ENCODE results near the gene LRRC75A.

Gene LRRC75A

DNA sequence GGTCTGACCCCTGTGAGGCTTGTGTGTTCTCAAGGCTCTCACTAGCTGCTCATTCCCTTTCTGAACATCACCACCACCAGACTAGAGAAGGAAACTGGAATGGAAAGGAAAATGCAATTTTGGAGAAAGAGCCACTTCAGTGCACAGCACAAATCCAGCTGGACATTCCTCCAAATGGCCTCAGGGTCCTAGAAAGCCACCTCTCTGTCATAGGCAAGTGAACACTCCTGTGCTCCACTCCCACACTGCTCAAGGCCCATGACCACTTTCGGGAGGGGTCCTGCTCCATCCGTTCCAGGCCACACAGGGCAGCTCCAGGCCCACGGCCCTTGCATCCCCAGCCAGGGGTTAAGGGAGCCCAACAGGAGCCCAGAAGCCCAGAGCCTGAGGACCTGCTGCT is 2.6 kb downstream of the LRRC75A start:
- no peak overlapping the region for H3K4ac ChIP-seq (ENCODE audit: low read depth, low read length)
- no peak overlapping the region for H3K27ac ChIP-seq (ENCODE audit: low read depth, low read length)
- H3K9ac ChIP-seq (ENCODE audit: low read length): no peak overlapping the region
- no peak overlapping the region for H2AFZ ChIP-seq (ENCODE audit: insufficient read depth, low read length, poor library complexity)
- H3K23ac ChIP-seq (ENCODE audit: low read length): no peak overlapping the region
- no peak overlapping the region for H3K4me3 ChIP-seq (ENCODE audit: low read depth, low read length)
- H3K4me2 ChIP-seq (ENCODE audit: low read length): no peak overlapping the region
- no peaks in the 10 kb centered on the region for H3K79me2 ChIP-seq (ENCODE audit: control insufficient read depth, insufficient read depth, low read length, poor library complexity)
- WGBS (ENCODE audit: extremely low coverage, insufficient coverage, insufficient read length): no CpG with 5 or more reads among the region's 3 CpGs
- no peak overlapping the region for H4K91ac ChIP-seq (ENCODE audit: low read depth, low read length)
- H2BK5ac ChIP-seq (ENCODE audit: low read depth, low read length, poor library complexity): no peak overlapping the region
- H3K27me3 ChIP-seq (ENCODE audit: insufficient read depth, low read length): peaks cover 23% of the 10 kb centered on the region
- H3K36me3 ChIP-seq (ENCODE audit: control insufficient read depth in 1 of 2, insufficient read depth in 2 of 2, low read length in 2 of 2): no peaks in the 10 kb centered on the region
- no peaks in the 10 kb centered on the region for H3K9me3 ChIP-seq (ENCODE audit: insufficient read depth, low read depth, low read length)
- DNase-seq: no peak
- H2AK5ac ChIP-seq (ENCODE audit: low read length): no peak overlapping the region
- no peak overlapping the region for H4K12ac ChIP-seq (ENCODE audit: low read depth, low read length)
- peaks cover 0 to 7% of the 10 kb centered on the region in 2 experiments for H3K4me1 ChIP-seq (ENCODE audit: control insufficient read depth in 1 of 2, insufficient read depth in 2 of 2, low read length in 2 of 2)
- H2BK12ac ChIP-seq (ENCODE audit: low read length): no peak overlapping the region
- no peak overlapping the region for H3K14ac ChIP-seq (ENCODE audit: low read length)
- H2BK120ac ChIP-seq (ENCODE audit: insufficient read depth, low read length, poor library complexity): no peak overlapping the region
- H3K79me1 ChIP-seq (ENCODE audit: low read length): no peaks in the 10 kb centered on the region
- H3K18ac ChIP-seq (ENCODE audit: low read length): no peak overlapping the region
- no peak overlapping the region for H4K8ac ChIP-seq (ENCODE audit: low read depth, low read length)

DNA sequence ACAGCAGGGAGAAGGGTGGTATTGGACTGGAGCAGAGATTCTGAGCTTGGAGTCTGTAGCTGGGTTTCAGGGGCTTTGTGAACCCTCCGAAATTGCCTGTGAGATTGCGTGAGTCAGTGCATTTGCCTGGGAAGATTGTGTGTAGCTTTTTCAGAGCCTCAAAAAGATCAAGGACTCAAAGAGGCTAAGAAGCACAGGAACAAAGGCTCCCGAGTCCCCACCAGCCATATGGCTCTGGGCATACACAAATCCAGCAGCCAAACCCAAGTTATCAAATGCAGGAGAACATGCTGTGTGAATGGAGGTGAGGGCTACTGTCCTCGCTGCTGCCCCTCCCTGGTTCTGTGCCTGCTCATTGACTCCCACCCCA is 3.0 kb downstream of the LRRC75A start:
- Histone ChIP-seq H3K79me1 (ENCODE audit: low read length) (no peaks in the 10 kb centered on the region), H3K9me3 (ENCODE audit: insufficient read depth, low read depth, low read length) (no peaks in the 10 kb centered on the region), H4K12ac (ENCODE audit: low read depth, low read length) (no peak overlapping the region), H3K27me3 (ENCODE audit: insufficient read depth, low read length) (peaks cover 23% of the 10 kb centered on the region), H2BK120ac (ENCODE audit: insufficient read depth, low read length, poor library complexity) (no peak overlapping the region), H3K4me2 (ENCODE audit: low read length) (no peak overlapping the region), H3K4ac (ENCODE audit: low read depth, low read length) (no peak overlapping the region), H3K4me1 (ENCODE audit: control insufficient read depth in 1 of 2, insufficient read depth in 2 of 2, low read length in 2 of 2) (peaks cover 0 to 7% of the 10 kb centered on the region in 2 experiments), H2AK5ac (ENCODE audit: low read length) (no peak overlapping the region), H3K9ac (ENCODE audit: low read length) (no peak overlapping the region), H3K14ac (ENCODE audit: low read length) (no peak overlapping the region), H2AFZ (ENCODE audit: insufficient read depth, low read length, poor library complexity) (no peak overlapping the region), H3K23ac (ENCODE audit: low read length) (no peak overlapping the region), H3K4me3 (ENCODE audit: low read depth, low read length) (no peak overlapping the region), H3K79me2 (ENCODE audit: control insufficient read depth, insufficient read depth, low read length, poor library complexity) (no peaks in the 10 kb centered on the region), H3K27ac (ENCODE audit: low read depth, low read length) (no peak overlapping the region), H4K8ac (ENCODE audit: low read depth, low read length) (no peak overlapping the region), H2BK5ac (ENCODE audit: low read depth, low read length, poor library complexity) (no peak overlapping the region), H3K18ac (ENCODE audit: low read length) (no peak overlapping the region), H4K91ac (ENCODE audit: low read depth, low read length) (no peak overlapping the region), H2BK12ac (ENCODE audit: low read length) (no peak overlapping the region), H3K36me3 (ENCODE audit: control insufficient read depth in 1 of 2, insufficient read depth in 2 of 2, low read length in 2 of 2) (no peaks in the 10 kb centered on the region)
- WGBS (ENCODE audit: extremely low coverage, insufficient coverage, insufficient read length): no CpG with 5 or more reads among the region's 4 CpGs
- no peak for DNase-seq

DNA sequence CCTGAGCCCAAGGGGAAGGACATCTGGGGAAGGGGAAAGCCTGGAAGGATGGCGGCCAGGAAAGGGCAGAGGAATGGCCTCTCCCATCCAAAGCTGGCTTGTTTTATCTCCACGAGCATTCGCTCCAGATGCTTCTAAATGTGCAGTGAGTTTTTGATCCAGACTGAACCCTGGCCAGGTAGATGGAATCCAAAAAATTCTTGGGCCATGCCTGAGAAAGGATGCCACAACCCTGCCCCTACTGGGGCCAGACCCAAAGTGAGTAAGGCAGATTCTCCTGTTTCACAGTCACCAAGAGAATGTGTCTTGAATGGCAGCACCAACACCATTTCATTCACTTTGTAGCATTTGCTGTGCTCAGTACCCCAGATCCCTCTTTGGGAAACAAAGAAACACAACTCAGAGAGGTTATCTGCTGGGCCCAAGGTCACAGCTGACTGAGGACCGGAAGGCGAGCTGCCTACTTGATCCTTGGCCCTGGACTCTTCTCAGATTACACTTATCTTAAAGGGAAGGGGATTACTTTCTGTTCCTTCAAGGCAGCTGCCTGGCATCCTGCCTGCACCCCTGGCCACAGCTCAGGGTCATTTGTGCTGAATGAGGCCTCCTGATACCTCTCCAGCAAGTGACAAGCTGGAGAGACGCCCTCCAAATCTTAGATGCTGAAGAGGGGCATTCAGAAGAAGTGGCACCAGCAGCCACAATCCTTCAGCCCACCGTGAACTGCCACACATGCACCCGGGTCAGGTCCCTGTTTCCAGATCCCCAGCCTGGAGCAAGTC is 3.6 kb downstream of the LRRC75A start:
- no peak overlapping the region for H4K91ac ChIP-seq (ENCODE audit: low read depth, low read length)
- no peak for DNase-seq
- no peak overlapping the region for H2AFZ ChIP-seq (ENCODE audit: insufficient read depth, low read length, poor library complexity)
- H3K4ac ChIP-seq (ENCODE audit: low read depth, low read length): no peak overlapping the region
- no peak overlapping the region for H3K4me3 ChIP-seq (ENCODE audit: low read depth, low read length)
- H3K9ac ChIP-seq (ENCODE audit: low read length): no peak overlapping the region
- H4K12ac ChIP-seq (ENCODE audit: low read depth, low read length): no peak overlapping the region
- H3K9me3 ChIP-seq (ENCODE audit: insufficient read depth, low read depth, low read length): no peaks in the 10 kb centered on the region
- H3K79me2 ChIP-seq (ENCODE audit: control insufficient read depth, insufficient read depth, low read length, poor library complexity): no peaks in the 10 kb centered on the region
- H3K23ac ChIP-seq (ENCODE audit: low read length): no peak overlapping the region
- H3K4me2 ChIP-seq (ENCODE audit: low read length): no peak overlapping the region
- H3K36me3 ChIP-seq (ENCODE audit: control insufficient read depth in 1 of 2, insufficient read depth in 2 of 2, low read length in 2 of 2): no peaks in the 10 kb centered on the region
- no peak overlapping the region for H2BK12ac ChIP-seq (ENCODE audit: low read length)
- H2BK120ac ChIP-seq (ENCODE audit: insufficient read depth, low read length, poor library complexity): no peak overlapping the region
- H2AK5ac ChIP-seq (ENCODE audit: low read length): no peak overlapping the region
- H3K27ac ChIP-seq (ENCODE audit: low read depth, low read length): no peak overlapping the region
- H3K14ac ChIP-seq (ENCODE audit: low read length): no peak overlapping the region
- no peak overlapping the region for H4K8ac ChIP-seq (ENCODE audit: low read depth, low read length)
- WGBS (ENCODE audit: extremely low coverage, insufficient coverage, insufficient read length): no CpG with 5 or more reads among the region's 8 CpGs
- no peaks in the 10 kb centered on the region for H3K79me1 ChIP-seq (ENCODE audit: low read length)
- no peak overlapping the region for H3K18ac ChIP-seq (ENCODE audit: low read length)
- H3K27me3 ChIP-seq (ENCODE audit: insufficient read depth, low read length): peaks cover 23% of the 10 kb centered on the region
- no peak overlapping the region for H2BK5ac ChIP-seq (ENCODE audit: low read depth, low read length, poor library complexity)
- H3K4me1 ChIP-seq (ENCODE audit: control insufficient read depth in 1 of 2, insufficient read depth in 2 of 2, low read length in 2 of 2): peaks cover 0 to 7% of the 10 kb centered on the region in 2 experiments

DNA sequence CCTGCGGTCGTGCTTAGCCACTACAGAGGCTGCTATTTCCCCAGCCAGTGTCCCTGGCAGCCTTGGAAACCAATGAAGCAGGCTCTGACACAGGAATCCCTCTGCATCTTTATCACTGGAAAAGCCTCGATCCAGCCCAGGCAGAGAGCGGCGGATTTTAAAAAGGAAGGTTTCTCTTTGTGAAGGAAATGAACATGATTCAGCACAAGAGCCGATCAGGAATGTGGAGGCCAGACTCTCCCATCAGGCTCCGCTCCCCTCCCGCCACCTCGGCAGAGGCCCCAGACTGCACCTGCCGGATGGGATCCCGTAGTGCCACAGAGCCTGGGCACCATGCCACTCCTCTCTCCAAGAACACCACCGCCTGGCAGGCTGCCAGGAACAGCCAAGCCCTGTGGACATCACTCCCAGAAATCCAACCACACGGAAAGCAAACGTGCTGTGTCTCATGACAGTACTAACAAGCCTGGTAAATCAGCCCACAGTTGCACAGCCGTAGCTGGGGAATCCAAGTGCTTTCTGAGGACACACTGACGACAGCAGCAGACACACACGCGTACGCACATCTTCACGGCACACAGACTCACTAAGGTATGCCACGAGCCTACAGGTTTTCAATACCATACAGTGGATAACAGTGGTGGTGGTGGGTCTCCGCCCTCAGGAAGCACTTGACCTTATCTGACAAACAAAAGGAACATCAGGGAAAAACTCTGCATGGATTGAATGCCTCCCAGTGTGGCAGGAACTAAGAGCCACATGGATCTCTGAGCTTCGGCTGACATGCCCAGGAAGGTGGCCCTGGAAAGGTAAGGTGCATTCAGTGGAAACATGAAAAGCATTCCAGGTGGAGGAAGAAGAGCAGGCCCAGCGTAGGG is 5.4 kb downstream of the LRRC75A start:
- no peak overlapping the region for H2BK12ac ChIP-seq (ENCODE audit: low read length)
- H3K4ac ChIP-seq (ENCODE audit: low read depth, low read length): no peak overlapping the region
- H4K12ac ChIP-seq (ENCODE audit: low read depth, low read length): no peak overlapping the region
- H4K8ac ChIP-seq (ENCODE audit: low read depth, low read length): no peak overlapping the region
- H3K36me3 ChIP-seq (ENCODE audit: control insufficient read depth in 1 of 2, insufficient read depth in 2 of 2, low read length in 2 of 2): no peaks in the 10 kb centered on the region
- H2AFZ ChIP-seq (ENCODE audit: insufficient read depth, low read length, poor library complexity): no peak overlapping the region
- no peak overlapping the region for H3K4me3 ChIP-seq (ENCODE audit: low read depth, low read length)
- H3K79me2 ChIP-seq (ENCODE audit: control insufficient read depth, insufficient read depth, low read length, poor library complexity): no peaks in the 10 kb centered on the region
- H3K27me3 ChIP-seq (ENCODE audit: insufficient read depth, low read length): peaks cover 16% of the 10 kb centered on the region
- H3K79me1 ChIP-seq (ENCODE audit: low read length): no peaks in the 10 kb centered on the region
- WGBS (ENCODE audit: extremely low coverage, insufficient coverage, insufficient read length): no CpG with 5 or more reads among the region's 24 CpGs
- H3K9ac ChIP-seq (ENCODE audit: low read length): no peak overlapping the region
- no peak overlapping the region for H2AK5ac ChIP-seq (ENCODE audit: low read length)
- no peak overlapping the region for H3K23ac ChIP-seq (ENCODE audit: low read length)
- H3K27ac ChIP-seq (ENCODE audit: low read depth, low read length): no peak overlapping the region
- H3K14ac ChIP-seq (ENCODE audit: low read length): no peak overlapping the region
- DNase-seq: no peak
- H3K9me3 ChIP-seq (ENCODE audit: insufficient read depth, low read depth, low read length): no peaks in the 10 kb centered on the region
- H3K18ac ChIP-seq (ENCODE audit: low read length): no peak overlapping the region
- no peak overlapping the region for H2BK120ac ChIP-seq (ENCODE audit: insufficient read depth, low read length, poor library complexity)
- no peak overlapping the region for H3K4me2 ChIP-seq (ENCODE audit: low read length)
- no peak overlapping the region for H4K91ac ChIP-seq (ENCODE audit: low read depth, low read length)
- peaks cover 0 to 5% of the 10 kb centered on the region in 2 experiments for H3K4me1 ChIP-seq (ENCODE audit: control insufficient read depth in 1 of 2, insufficient read depth in 2 of 2, low read length in 2 of 2)
- no peak overlapping the region for H2BK5ac ChIP-seq (ENCODE audit: low read depth, low read length, poor library complexity)

Measured in trophoblast cell (in vitro differentiated cells and primary cell).